ENCODE results near the gene PBX1. TPM values are rescaled to one million over a fixed set of nuclear protein-coding genes. Genes with fewer than 3 reads are reported as not detected.

PBX1 gene
- polyA plus RNA-seq, 1 donor (not counting 4 experiments of a cell fraction or from before 2014, with no cell fraction given), result 2.2 TPM

GRCh38 chr1:164695956-164696665 lies 137.1 kb downstream of the PBX1 start:
- dilution Hi-C loops (cut with MboI; ENCODE audit: extremely low pct_ligation_motif_present, low sequenced_read_pairs), result no loop called here
- H3K79me2 ChIP-seq (ENCODE audit: control insufficient read depth, insufficient read depth, low read length), result no peaks in the 10 kb centered on the region
- H3K36me3 ChIP-seq (ENCODE audit: control insufficient read depth in 2 of 2, extremely low read depth in 1 of 2, insufficient read depth in 2 of 2, low read length in 2 of 2), result no peaks in the 10 kb centered on the region
- peak overlapping the region in 2 of 3 experiments; percentile 39 to 41 for H3K4me3 ChIP-seq (ENCODE audit: control insufficient read depth in 2 of 3, extremely low read depth in 1 of 3, insufficient read depth in 2 of 3, low read depth in 1 of 3, low read length in 3 of 3)
- DNase-seq (ENCODE audit: low read depth, low spot score) (no peak), FAIRE-seq (peak; percentile 73)
- H3K27me3 ChIP-seq (ENCODE audit: control insufficient read depth, extremely low read depth, insufficient read depth, low read length), result no peaks in the 10 kb centered on the region
- H2AFZ ChIP-seq (ENCODE audit: control insufficient read depth, low read length), result peak overlapping the region; percentile 71
- H3K9me1 ChIP-seq (ENCODE audit: control insufficient read depth, extremely low read depth, insufficient read depth, low read length), result no peaks in the 10 kb centered on the region
- TF ChIP-seq CTCF (optimal IDR thresholded peaks at IDR 0.05 in 1 of 3, IDR thresholded peaks at IDR 0.05 in 1 of 3, conservative IDR thresholded peaks at IDR 0.05 in 1 of 3; ENCODE audit: extremely low read depth in 1 of 3, insufficient read depth in 2 of 3, low read length in 3 of 3), result no peak
- TF ChIP-seq EZH2 (IDR thresholded peaks at IDR 0.05; ENCODE audit: low read length), result no peak
- H3K4me1 ChIP-seq (ENCODE audit: control insufficient read depth, extremely low read depth, insufficient read depth, low read length), result peaks cover 22% of the 10 kb centered on the region
- H3K27ac ChIP-seq (ENCODE audit: control insufficient read depth, insufficient read depth, low read length), result peak overlapping the region; percentile 59
- H3K4me2 ChIP-seq (ENCODE audit: control insufficient read depth, extremely low read depth, insufficient read depth, low read depth, low read length), result peak overlapping the region; percentile 82
- H3K9me3 ChIP-seq (ENCODE audit: control insufficient read depth, low read depth, low read length), result no peaks in the 10 kb centered on the region
- no peaks in the 10 kb centered on the region for H4K20me1 ChIP-seq (ENCODE audit: control insufficient read depth, extremely low read depth, insufficient read depth, low read length)
- no peak overlapping the region for H3K9ac ChIP-seq (ENCODE audit: control insufficient read depth, extremely low read depth, insufficient read depth, low read length)

- Histone ChIP-seq H3K4me2 (ENCODE audit: control insufficient read depth, extremely low read depth, insufficient read depth, low read depth, low read length) (peak overlapping the region; percentile 6), H3K36me3 (ENCODE audit: control insufficient read depth in 2 of 2, extremely low read depth in 1 of 2, insufficient read depth in 2 of 2, low read length in 2 of 2) (no peaks in the 10 kb centered on the region), H3K27ac (ENCODE audit: control insufficient read depth, insufficient read depth, low read length) (no peak overlapping the region), H3K9ac (ENCODE audit: control insufficient read depth, extremely low read depth, insufficient read depth, low read length) (no peak overlapping the region), H3K79me2 (ENCODE audit: control insufficient read depth, insufficient read depth, low read length) (no peaks in the 10 kb centered on the region), H2AFZ (ENCODE audit: control insufficient read depth, low read length) (peak overlapping the region; percentile 65), H3K4me3 (ENCODE audit: control insufficient read depth in 2 of 3, extremely low read depth in 1 of 3, insufficient read depth in 2 of 3, low read depth in 1 of 3, low read length in 3 of 3) (no peak overlapping the region), H3K9me3 (ENCODE audit: control insufficient read depth, low read depth, low read length) (no peaks in the 10 kb centered on the region), H4K20me1 (ENCODE audit: control insufficient read depth, extremely low read depth, insufficient read depth, low read length) (no peaks in the 10 kb centered on the region), H3K4me1 (ENCODE audit: control insufficient read depth, extremely low read depth, insufficient read depth, low read length) (peaks cover 36% of the 10 kb centered on the region), H3K9me1 (ENCODE audit: control insufficient read depth, extremely low read depth, insufficient read depth, low read length) (no peaks in the 10 kb centered on the region), H3K27me3 (ENCODE audit: control insufficient read depth, extremely low read depth, insufficient read depth, low read length) (no peaks in the 10 kb centered on the region)
- dilution Hi-C loops (cut with MboI; ENCODE audit: extremely low pct_ligation_motif_present, low sequenced_read_pairs), result no loop called here
- no peak for TF ChIP-seq EZH2 (IDR thresholded peaks at IDR 0.05; ENCODE audit: low read length)
- DNase-seq (ENCODE audit: low read depth, low spot score) (no peak), FAIRE-seq (no peak)
These were observed 141.0 kb downstream of the PBX1 start for GRCh38 chr1:164699815-164700491.
